Brain pericyte (primary cell): ENCODE measurements around the gene HELZ2.

Source experiments
- DNase-seq: peaks from one replicate; pipeline ENCODE4 v3.0.0-alpha.2; 2012; ENCODE audit warnings: low read depth, low spot score

Gene HELZ2

GRCh38 chr20:63553251-63553932 lies 20.6 kb downstream of the HELZ2 start:
- DNase-seq, result no peak

GRCh38 chr20:63552481-63553249 lies 21.4 kb downstream of the HELZ2 start:
- no peak for DNase-seq

- no peak for DNase-seq
Measured at GRCh38 chr20:63551068-63551467, 23.0 kb downstream of the HELZ2 start.

GRCh38 chr20:63549679-63550282 lies 24.3 kb downstream of the HELZ2 start:
- DNase-seq, result no peak

GRCh38 chr20:63549019-63549418 lies 25.0 kb downstream of the HELZ2 start:
- DNase-seq, result no peak

GRCh38 chr20:63548542-63548941 lies 25.5 kb downstream of the HELZ2 start:
- DNase-seq, result no peak

GRCh38 chr20:63547725-63548480 lies 26.1 kb downstream of the HELZ2 start, which contains the start of gene SRMS:
SRMS (minus strand) TSS chr20:63547749; CDS start chr20:63547463, 286 bp downstream.
- no peak for DNase-seq

GRCh38 chr20:63546956-63547724 lies 26.9 kb downstream of the HELZ2 start:
- no peak for DNase-seq

GRCh38 chr20:63546256-63546955 lies 27.6 kb downstream of the HELZ2 start:
- no peak for DNase-seq

GRCh38 chr20:63545814-63546213 lies 28.2 kb downstream of the HELZ2 start:
- no peak for DNase-seq

GRCh38 chr20:63544958-63545516 lies 29.0 kb downstream of the HELZ2 start:
- no peak for DNase-seq

- DNase-seq, result no peak
Measured at GRCh38 chr20:63544241-63544957, 29.6 kb downstream of the HELZ2 start.

GRCh38 chr20:63543733-63544132 lies 30.3 kb downstream of the HELZ2 start:
- DNase-seq, result no peak

GRCh38 chr20:63543131-63543530 lies 30.9 kb downstream of the HELZ2 start:
- DNase-seq, result no peak

- DNase-seq, result no peak
Measured at GRCh38 chr20:63542696-63543095, 31.3 kb downstream of the HELZ2 start.

GRCh38 chr20:63542031-63542559 lies 31.9 kb downstream of the HELZ2 start:
- DNase-seq, result no peak

GRCh38 chr20:63541371-63541770 lies 32.7 kb downstream of the HELZ2 start:
- DNase-seq, result no peak

GRCh38 chr20:63540417-63541186 lies 33.4 kb downstream of the HELZ2 start:
- no peak for DNase-seq
